SK-N-MC (cell line): ENCODE measurements around the gene CHST7.

ENCODE experiments used
- EZH2 ChIP-seq: fragments of 200-600 bp; sonication (generic); IDR thresholded peaks from one replicate; pipeline ENCODE4 v1.6.1; 2017; ENCODE audit warnings: antibody characterized with exemption
- FOXP2 ChIP-seq: optimal IDR thresholded peaks from 2 replicates; pipeline ENCODE3; 2011; ENCODE audit warnings: mild to moderate bottlenecking, moderate library complexity; ENCODE audit not compliant: insufficient read depth; ENCODE audit errors: extremely low read length, control extremely low read depth
- POLR2AphosphoS5 ChIP-seq: IDR thresholded peaks from 2 replicates; pipeline ENCODE4 v1.6.1; 2012; ENCODE audit warnings: mild to moderate bottlenecking, low read depth, low read length, borderline replicate concordance

- TF ChIP-seq POLR2AphosphoS5 (no peak), EZH2 (no peak), FOXP2 (no peak)
These were observed 23.6 kb downstream of the CHST7 start for GRCh38 chrX:46597208-46597607.
